Body of pancreas (tissue), 4 donors: ENCODE results near the gene SON. TPM values are rescaled to one million over a fixed set of nuclear protein-coding genes. Genes with fewer than 3 reads are reported as not detected.
"Not testable (repeated sequence)": the region's sequence is repeated elsewhere in the genome, so short reads cannot be mapped to it uniquely, and the experiment has no call there.

Experiments used
- ATAC-seq: fragments of 150-250 bp; one replicate; pipeline ENCODE4 v1.9.1; 2016
- DNase-seq, 4 donors: peaks; one replicate each; pipeline ENCODE4 v3.0.0-alpha.2; 2019
- H3K27ac ChIP-seq, 4 donors: fragments of 200-600 bp; sonication (generic); 1 replicate in 3 of 4; 2 replicates in 1 of 4; pipeline versions ENCODE4 v1.5.1 to v1.6.1; 2016 to 2019; ENCODE audit warnings: mild to moderate bottlenecking in 1 of 4, mixed read lengths in 1 of 4, moderate library complexity in 1 of 4
- H3K27me3 ChIP-seq, 2 donors: fragments of 200-600 bp; sonication (generic); one replicate each; pipeline ENCODE4 v1.6.0; 2016; ENCODE audit warnings: mild to moderate bottlenecking in 1 of 2
- H3K36me3 ChIP-seq, 2 donors: fragments of 200-600 bp; sonication (generic); replicated peaks in 1 of 2; 2 replicates each; pipeline ENCODE4 v1.5.1; 2016; ENCODE audit warnings: low read depth in 2 of 2; ENCODE audit not compliant: insufficient read depth in 1 of 2
- H3K4me1 ChIP-seq: fragments of 200-600 bp; sonication (generic); one replicate; pipeline ENCODE4 v1.6.0; 2016
- H3K4me3 ChIP-seq, 2 donors: fragments of 200-600 bp; sonication (generic); 1 replicate in 1 of 2; 2 replicates in 1 of 2; pipeline ENCODE4 v1.5.1; 2016 to 2019
- H3K9me3 ChIP-seq, 3 donors: fragments of 200-600 bp; sonication (generic); 1 replicate in 2 of 3; 2 replicates in 1 of 3; pipeline ENCODE4 v1.5.1; 2016
- CTCF ChIP-seq, 7 experiments: fragments of 450-650 bp in 4 of 7; fragments of 200-600 bp in 3 of 7; sonication (generic) in 3 of 7; IDR thresholded peaks; one replicate each; pipeline ENCODE4 v1.5.1; 2016 to 2019; ENCODE audit warnings: antibody characterized with exemption in 7 of 7
- POLR2A ChIP-seq, 3 donors: fragments of 450-650 bp; IDR thresholded peaks; one replicate each; pipeline ENCODE4 v1.6.1; 2016; ENCODE audit warnings: antibody characterized with exemption in 3 of 3, mild to moderate bottlenecking in 2 of 3
- WGBS, 2 donors: methylation state at CpG; one replicate each; pipeline ENCODE4 v1.1.5; 2017; 5-methylcytosine and 5-hydroxymethylcytosine counted together
- intact Hi-C: fragments of 100-400 bp; cut with DNase I; formaldehyde crosslinking; loops from one replicate; pipeline ENCODE4 v1.15.1; 2023
- total RNA-seq, 2 donors: library from RNA; depleted of rRNA; stranded (reverse); fragments of >200 nt; gene quantifications; one replicate each; pipeline ENCODE4 v1.1.0, GENCODE V29; 2016

The SON gene
- total RNA-seq, 2 donors from 2014 or later, result 118 to 235 TPM

DNA sequence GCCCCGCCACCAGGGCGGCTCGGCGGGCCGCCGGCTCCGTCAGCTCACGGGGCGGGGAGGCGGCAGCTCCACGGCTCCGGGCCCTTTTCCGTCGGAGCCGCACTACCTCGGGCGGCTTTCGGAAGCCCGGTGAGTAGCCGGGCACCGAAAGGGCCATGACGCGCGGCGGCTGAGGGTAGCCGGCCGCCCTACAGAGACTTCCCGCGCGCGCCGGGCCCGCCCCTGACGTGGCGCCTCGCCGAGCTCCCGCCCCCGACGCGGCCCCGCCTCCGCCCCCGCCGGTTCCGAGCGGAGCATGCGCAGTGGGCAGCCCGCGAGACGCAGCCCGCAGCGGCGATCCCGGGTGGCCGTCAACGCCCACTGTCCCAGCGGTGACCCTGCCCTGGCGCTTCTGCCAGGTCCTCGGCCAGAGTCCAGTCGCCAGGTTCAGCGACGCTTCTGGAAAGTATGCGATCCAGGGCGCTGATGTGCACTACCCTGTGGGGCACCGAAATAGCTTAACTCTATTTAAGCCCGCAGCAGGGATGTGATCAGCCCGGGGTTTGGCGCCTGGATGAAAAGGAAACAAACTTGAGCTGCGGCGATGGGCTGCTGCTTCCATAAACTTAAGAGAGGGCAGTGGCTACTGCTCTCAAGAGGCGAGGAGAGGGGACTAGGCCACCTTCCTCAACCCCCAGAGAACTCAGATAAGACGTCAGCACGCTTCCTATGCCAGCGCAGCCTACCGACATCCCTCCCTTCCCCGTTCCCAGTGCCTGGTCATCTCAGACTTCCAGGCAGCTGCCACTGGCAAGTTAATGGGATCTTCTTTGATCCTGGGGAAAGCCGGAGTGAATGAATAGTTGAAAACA is 45.9 kb downstream of the SON start, which contains the start of gene DONSON:
Gene DONSON (minus strand): TSS at position 200 of the 851 bp plus-strand sequence. CDS start 43 bp downstream, at position 157.
- H3K4me3 ChIP-seq, result peak within 1 kb of the TSS; percentile 43 to 49
- ATAC-seq, result peak; percentile 97
- intact Hi-C loops, result no loop called here
- H3K27me3 ChIP-seq, result no peaks in the 10 kb centered on the region
- peak within 1 kb of the TSS; percentile 68 to 89 (median 84) for H3K27ac ChIP-seq
- H3K36me3 ChIP-seq, result no peaks in the 10 kb centered on the region
- peak in 2 of 7 experiments; percentile 25 to 37 for TF ChIP-seq CTCF (IDR thresholded peaks at IDR 0.05)
- TF ChIP-seq POLR2A (IDR thresholded peaks at IDR 0.05), result peak; percentile 49 to 60 (median 57)
- WGBS, 2 donors, result 0% methylated on average over 12 to 75 of the region's 78 CpGs
- no peaks in the 10 kb centered on the region for H3K9me3 ChIP-seq
- DNase-seq, result peak; percentile 84 to 89 (median 88)
- peaks cover 16% of the 10 kb centered on the region for H3K4me1 ChIP-seq

- Histone ChIP-seq H3K36me3 (peaks cover 0 to 15% of the 10 kb centered on the region in 2 donors), H3K4me3 (no peak overlapping the region), H3K27ac (no peak overlapping the region), H3K27me3 (no peaks in the 10 kb centered on the region), H3K4me1 (no peaks in the 10 kb centered on the region), H3K9me3 (no peaks in the 10 kb centered on the region)
- no peak for TF ChIP-seq CTCF (IDR thresholded peaks at IDR 0.05)
- TF ChIP-seq POLR2A (IDR thresholded peaks at IDR 0.05), result no peak
- WGBS, 2 donors, result 81 to 89% methylated on average over 1 of the region's 1 CpG
- intact Hi-C loops, result no loop called here
- ATAC-seq, result no peak
- no peak for DNase-seq
These were observed 55.2 kb downstream of the SON start for GRCh38 chr21:33598051-33598450.

GRCh38 chr21:33608559-33608958 is 65.7 kb downstream of the SON start:
- TF ChIP-seq CTCF (IDR thresholded peaks at IDR 0.05) (no peak), POLR2A (IDR thresholded peaks at IDR 0.05) (no peak)
- Histone ChIP-seq H3K27me3 (no peaks in the 10 kb centered on the region), H3K4me1 (no peaks in the 10 kb centered on the region), H3K4me3 (no peak overlapping the region), H3K27ac (no peak overlapping the region), H3K36me3 (peaks cover 0 to 2% of the 10 kb centered on the region in 2 donors), H3K9me3 (no peaks in the 10 kb centered on the region)
- intact Hi-C loops, result no loop called here
- DNase-seq (no peak), ATAC-seq (no peak)
- WGBS, 2 donors, result 45 to 79% methylated on average over 1 of the region's 1 CpG

GRCh38 chr21:33611006-33611744 is 68.3 kb downstream of the SON start:
- TF ChIP-seq POLR2A (IDR thresholded peaks at IDR 0.05) (no peak), CTCF (IDR thresholded peaks at IDR 0.05) (no peak)
- DNase-seq (no peak), ATAC-seq (no peak)
- H3K4me1 ChIP-seq, result no peaks in the 10 kb centered on the region
- peaks cover 0 to 2% of the 10 kb centered on the region in 2 donors for H3K36me3 ChIP-seq
- no peaks in the 10 kb centered on the region for H3K27me3 ChIP-seq
- no peak overlapping the region for H3K27ac ChIP-seq
- intact Hi-C loops, result no loop called here
- no peak overlapping the region for H3K4me3 ChIP-seq
- H3K9me3 ChIP-seq, result no peaks in the 10 kb centered on the region
- 92 to 94% methylated on average over 7 of the region's 7 CpGs for WGBS, 2 donors

DNA sequence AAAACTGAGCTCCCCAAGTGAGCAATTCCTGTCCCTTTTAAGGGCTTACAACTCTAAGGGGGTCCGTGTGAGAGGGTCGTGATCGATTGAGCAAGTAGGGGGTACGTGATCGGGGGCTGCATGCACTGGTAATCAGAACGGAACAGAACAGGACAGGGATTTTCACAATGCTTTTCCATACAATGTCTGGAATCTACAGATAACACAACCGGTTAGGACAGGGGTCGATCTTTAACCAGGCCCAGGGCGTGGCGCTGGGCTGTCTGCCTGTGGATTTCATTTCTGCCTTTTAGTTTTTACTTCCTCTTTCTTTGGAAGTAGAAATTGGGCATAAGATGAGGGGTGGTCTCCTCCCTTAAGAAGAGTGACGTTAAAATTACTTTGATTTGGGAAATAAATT is 74.7 kb downstream of the SON start:
- intact Hi-C loops, H3K36me3 ChIP-seq, DNase-seq, H3K4me1 ChIP-seq, H3K27ac ChIP-seq, H3K9me3 ChIP-seq, H3K4me3 ChIP-seq, ATAC-seq, H3K27me3 ChIP-seq: not testable (repeated sequence)
- 83 to 86% methylated on average over 11 of the region's 11 CpGs for WGBS, 2 donors
